ENCODE results near the gene VASH1. TPM values are rescaled to one million over a fixed set of nuclear protein-coding genes. Genes with fewer than 3 reads are reported as not detected.

Gene VASH1
- total and polyA plus RNA-seq, 2 of the 13 experiments (the other 11 are each of a cell fraction or from before 2014, with no cell fraction given) = 0.11 to 0.24 TPM

GRCh38 chr14:76812422-76813383 is 51.4 kb downstream of the VASH1 start, which contains the start of gene ANGEL1 (continued):
- TF ChIP-seq ZNF281 (CRISPR knock-in tag; IDR thresholded peaks at IDR 0.05; ENCODE audit: borderline replicate concordance) (peak; percentile 41; the same call in 1 of the 2 replicates), ZNF136 (CRISPR knock-in tag; IDR thresholded peaks at IDR 0.05; ENCODE audit: low read depth) (no peak), PLSCR1 (CRISPR knock-in tag; IDR thresholded peaks at IDR 0.05; ENCODE audit: borderline replicate concordance) (peak; percentile 88; the same call in 1 of the 2 replicates), STAT6 (CRISPR knock-in tag; IDR thresholded peaks at IDR 0.05; ENCODE audit: borderline replicate concordance) (no peak), TP53 (CRISPR knock-in tag; conservative IDR thresholded peaks at IDR 0.05) (no peak), FOXO4 (CRISPR knock-in tag; conservative IDR thresholded peaks at IDR 0.05) (no peak), PAF1 (CRISPR knock-in tag; IDR thresholded peaks at IDR 0.05) (no peak), PCBP1 (IDR thresholded peaks at IDR 0.05; ENCODE audit: borderline replicate concordance, low read depth, low read length) (no peak), ZNF407 (CRISPR knock-in tag; IDR thresholded peaks at IDR 0.05; ENCODE audit: not compliant biosample characterization) (peak; percentile 55), RAD21 (CRISPR knock-in tag; IDR thresholded peaks at IDR 0.05) (no peak; the same call in 1 of the 2 replicates)
